GM21528 (cell line): ENCODE data around the gene TXNRD1.

Experiments used
- ATAC-seq: cut with Tn5 transposase; IDR thresholded peaks from one replicate; pipeline ENCODE4 v1.9.1; 2021; ENCODE audit warnings: mild to moderate bottlenecking, moderate library complexity; ENCODE audit not compliant: unreplicated experiment, low FRiP score

Gene TXNRD1

DNA sequence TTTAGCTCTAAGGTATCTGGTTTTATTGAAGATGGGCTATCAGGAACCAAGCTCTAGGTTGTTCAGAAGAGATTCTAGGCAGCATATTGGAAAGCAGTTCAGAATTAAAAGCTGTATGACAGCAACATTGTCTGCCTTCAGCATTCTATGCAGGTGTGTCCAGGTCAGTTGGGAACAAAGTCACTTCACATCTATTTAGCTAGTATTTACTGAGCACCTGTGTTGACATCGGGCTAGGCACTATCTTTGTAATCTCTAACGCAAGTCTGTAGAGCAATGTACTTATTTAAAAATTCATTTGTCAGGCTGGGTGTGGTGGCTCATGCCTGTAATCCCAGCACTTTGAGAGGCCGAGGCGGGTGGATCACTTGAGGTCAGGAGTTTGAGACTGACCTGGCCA is 81.1 kb downstream of the TXNRD1 start:
- ATAC-seq, result no peak

DNA sequence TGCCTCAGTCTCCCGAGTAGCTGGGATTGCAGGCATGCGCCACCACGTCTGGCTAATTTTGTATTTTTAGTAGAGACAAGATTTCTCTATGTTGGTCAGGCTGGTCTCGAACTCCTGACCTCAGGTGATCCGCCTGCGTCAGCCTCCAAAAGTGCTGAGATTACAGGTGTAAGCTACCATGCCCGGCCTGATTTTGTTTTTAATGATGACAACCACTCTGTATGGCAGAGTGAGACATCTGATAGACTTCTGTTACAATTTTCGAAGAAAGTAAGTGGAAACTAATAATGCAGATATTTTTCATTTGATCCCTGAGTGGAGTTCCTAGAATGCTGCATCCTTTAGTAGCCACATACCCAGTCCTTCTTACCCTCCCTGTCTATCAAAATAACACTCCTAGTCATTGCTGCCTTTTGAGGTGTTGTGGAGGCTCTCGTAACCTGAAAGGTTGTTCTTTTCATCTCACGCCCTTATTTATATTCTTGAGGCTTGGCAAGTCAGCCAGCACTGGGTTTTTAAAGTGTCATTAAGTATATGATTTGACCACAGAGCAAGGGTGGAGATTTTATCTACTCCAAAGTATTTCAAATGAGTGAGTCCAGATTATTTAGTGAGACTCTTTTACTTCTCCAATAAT is 82.0 kb downstream of the TXNRD1 start:
- no peak for ATAC-seq

DNA sequence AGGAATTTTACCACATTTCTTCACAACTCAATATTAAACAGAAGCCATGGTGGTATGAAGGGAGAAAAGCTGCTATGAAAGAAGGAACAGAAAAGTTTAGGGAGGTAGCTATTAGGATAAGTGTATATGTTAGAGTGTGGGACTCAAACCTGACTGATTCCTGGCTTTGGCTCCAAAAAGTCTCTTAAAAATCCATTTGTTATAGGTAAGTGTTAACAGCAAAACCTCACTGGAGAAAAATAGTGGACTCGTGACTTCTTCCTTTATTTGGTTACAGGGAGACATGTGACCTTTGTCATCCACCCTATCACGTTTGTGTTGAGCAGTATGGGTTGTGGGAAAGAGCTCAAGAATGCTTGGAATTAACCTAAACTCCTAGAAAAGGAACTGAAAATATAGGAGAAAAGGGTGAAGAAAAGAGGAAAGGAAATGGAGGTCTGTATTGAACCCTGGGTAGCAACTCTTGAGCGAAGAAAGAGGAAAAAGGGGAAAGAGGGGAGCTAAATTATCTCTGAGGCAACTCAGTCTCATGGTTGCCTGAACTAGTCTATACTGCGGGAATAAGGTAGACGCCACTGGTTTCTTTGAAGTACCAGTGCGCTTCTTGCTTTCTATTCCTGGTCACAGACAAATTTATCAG is 84.4 kb downstream of the TXNRD1 start:
- no peak for ATAC-seq

DNA sequence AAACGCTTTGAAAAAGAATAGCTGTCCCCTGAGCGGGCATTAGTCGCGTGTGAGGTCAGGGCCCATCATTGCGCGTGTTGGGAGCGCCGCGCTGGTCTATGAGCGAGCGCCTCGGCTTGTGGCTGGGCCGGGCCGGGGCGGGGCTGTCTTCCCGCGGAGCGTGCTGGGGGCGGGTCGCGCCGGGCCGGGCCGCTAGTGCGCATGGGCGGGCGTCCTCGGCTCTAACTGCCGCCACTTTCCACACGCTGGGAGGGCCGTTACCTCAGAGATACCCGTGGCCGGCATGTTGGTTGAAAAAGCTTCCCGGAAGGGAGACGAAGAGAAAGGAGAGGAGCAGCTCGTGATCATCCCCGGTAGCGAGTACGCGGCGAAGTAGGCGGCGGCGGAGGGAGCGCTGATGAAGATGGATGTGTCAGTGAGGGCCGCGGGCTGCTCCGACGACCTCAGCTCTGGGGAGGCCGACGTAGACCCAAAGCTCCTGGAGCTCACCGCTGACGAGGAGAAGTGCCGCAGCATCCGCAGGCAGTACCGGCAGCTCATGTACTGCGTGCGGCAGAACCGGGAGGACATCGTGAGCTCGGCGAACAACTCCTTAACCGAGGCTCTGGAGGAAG is 88.1 kb downstream of the TXNRD1 start, which contains the start of gene EID3:
EID3 (plus strand) TSS at position 202 of the 614 bp plus-strand sequence; CDS start at position 398, 196 bp downstream.
- ATAC-seq, result peak; percentile 74

DNA sequence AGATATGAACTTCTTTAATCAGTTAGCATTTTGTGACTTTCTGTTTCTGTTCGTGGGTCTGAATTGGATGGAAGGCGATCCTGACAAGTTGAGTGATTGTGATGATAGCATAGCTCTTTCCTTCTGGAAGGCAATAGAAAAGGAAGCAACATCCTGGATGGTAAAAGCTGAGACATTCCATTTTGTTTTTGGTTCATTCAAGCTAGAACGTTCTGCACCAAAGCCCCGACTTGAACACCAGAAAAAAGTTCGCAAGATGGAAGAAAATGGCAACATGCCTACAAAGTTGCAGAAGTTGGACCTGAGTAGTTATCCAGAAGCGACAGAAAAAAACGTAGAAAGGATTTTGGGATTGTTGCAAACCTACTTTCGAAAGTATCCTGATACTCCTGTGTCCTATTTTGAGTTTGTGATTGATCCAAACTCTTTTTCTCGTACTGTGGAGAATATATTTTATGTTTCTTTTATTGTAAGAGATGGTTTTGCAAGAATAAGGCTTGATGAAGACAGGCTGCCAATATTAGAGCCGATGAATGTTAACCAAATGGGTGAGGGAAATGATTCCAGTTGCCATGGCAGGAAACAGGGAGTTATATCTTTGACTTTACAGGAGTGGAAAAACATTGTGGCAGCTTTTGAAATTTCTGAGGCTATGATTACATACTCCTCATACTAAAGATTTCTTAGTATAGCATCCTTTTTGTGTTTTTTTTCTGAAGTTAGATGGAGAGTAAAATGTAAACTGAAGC is 88.9 kb downstream of the TXNRD1 start:
- ATAC-seq, result no peak

DNA sequence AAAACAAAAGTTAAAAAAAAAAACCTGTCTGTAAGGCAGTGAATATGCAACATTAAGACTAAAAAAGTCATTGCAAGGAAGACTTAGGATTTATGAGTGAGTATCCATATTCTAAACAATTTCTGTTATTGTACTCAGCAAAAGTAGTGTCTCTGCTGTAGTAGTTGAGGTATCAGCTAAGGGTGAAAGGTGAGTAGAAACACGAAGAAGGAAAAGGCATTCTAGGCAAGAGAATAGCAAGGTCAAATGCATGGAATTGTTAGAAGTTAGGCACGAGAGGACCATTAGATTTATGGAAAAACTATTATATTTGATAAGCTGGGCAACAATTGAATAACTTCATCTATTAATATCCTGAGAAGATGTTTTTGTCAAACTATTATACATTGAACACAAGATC is 89.8 kb downstream of the TXNRD1 start:
- no peak for ATAC-seq

DNA sequence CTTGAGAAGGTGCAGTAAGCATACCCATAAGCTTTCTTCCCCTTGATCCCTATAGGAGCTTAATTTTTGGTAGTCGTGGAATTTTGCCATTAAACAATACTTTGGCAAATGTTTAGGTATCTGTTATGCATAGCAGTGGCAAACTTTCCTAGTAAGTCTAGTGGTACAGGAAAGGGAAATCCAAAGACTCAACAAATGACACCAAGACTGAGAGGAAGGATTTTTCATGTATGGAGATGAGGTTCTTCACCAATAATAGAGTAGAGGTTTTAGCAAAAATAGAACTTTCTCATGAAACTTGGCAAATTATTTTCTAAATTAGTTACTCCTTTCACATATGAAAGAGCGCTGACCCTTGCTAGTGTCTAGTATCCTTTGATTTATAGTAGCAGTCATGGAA is 90.8 kb downstream of the TXNRD1 start:
- ATAC-seq, result no peak

DNA sequence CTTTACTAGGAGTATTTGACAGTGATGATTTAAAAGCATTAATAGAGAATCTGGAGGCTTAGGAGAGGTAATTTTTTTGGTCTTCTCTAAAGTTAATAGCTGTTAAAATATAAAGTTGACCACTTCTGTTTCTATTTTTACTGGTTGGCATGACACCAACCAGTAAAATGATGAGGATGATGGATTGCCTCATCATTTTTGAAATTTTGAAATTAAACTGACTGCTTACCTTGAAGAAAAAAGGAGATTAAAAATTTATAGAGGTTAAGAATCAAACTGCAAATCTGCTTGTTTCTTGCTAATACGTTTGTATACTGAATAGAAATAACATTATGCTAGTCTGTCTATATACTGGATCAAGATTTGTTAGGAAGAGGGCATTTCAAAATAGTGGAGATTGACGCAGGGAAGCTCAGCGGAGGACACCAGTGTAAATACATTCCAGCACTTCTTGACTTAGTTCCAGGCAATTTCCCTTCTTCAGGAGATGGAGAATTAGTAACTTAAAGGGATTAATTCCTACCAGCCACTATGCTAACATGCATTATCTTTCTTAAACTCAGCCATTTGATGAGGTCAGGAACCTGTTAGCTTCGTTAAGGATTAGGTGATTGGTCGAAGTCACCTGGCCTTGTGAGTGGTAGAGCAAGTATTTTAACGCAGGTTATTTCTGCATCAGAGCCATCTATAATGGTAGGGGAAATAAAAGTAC is 91.5 kb downstream of the TXNRD1 start:
- ATAC-seq, result no peak

DNA sequence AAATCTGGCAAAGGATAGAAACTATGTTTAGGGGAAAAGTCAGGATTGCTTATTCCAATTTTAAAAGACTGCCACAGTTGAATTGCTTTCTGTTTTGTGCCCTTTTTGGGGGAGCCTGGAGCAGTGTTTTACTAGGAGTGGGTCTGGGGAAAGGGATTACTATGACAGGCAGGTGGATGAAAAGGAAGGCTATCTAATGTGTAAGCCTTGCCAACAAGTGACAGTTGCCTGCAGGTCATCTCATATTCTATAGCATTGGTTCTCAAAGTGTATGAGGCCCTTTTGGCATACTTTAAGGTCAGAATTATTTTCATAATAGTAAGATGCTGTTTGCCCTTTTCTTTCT is 92.0 kb downstream of the TXNRD1 start:
- ATAC-seq, result no peak

DNA sequence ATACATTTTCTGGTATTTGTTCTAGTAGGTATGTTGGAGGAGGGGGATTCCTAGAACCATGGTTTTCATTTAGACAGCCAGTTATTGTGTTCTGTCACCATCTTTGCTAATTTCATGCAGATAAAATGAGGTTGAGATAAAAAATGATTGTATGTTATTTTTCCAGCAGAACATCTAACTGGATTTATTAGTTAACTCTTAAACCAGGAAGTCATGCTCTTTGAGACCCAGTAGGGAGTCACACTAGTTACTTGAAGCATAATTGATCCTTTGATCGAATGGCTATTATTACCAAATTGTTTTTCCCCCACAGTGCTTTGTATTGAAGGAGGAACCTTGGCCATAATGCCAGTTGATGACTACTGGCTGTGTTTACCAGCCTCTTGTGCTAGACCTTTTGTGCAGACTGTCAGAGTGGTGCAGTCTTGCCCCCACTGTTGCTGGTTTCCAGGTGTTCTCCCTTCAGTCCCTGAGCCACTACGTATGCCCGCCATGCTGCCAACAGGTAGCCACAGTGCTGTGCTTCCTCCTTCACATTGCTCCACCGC is 93.9 kb downstream of the TXNRD1 start:
- no peak for ATAC-seq

DNA sequence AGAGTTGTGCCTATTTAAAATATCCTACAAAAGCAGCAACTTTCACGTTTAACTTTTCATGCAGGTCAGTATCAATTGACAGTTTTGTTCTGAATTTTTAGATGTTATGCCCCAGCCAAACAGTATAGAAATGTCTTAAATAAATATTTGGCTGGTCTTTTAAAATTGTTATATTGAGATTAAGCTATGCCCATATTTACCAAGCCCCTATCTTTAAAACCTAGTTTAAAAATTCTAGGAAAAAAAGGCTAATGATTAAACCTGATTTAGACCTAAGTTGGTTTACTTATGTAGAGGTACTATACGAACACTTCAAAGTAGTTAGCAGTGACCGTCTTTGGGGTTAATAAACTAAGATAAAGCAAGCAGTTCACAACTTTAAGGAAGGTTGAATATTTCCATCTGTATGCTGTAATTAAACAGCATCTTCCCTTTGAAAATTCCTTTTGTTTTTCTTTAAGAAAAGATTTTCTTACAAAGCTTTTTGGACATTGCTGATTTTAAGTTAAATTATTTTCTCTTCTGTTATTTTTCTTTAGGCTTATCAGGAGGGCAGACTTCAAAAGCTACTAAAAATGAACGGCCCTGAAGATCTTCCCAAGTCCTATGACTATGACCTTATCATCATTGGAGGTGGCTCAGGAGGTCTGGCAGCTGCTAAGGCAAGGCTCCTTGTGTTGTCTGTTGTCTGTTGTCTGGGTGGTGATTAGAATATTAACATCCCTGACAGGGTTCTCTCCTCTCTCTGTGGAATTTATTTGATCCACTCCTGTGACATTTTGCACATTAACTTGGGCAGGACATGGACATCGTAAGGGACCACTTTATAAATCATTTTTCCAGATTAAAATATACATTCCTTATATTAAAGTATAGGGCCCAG is 95.4 kb downstream of the TXNRD1 start:
- no peak for ATAC-seq

DNA sequence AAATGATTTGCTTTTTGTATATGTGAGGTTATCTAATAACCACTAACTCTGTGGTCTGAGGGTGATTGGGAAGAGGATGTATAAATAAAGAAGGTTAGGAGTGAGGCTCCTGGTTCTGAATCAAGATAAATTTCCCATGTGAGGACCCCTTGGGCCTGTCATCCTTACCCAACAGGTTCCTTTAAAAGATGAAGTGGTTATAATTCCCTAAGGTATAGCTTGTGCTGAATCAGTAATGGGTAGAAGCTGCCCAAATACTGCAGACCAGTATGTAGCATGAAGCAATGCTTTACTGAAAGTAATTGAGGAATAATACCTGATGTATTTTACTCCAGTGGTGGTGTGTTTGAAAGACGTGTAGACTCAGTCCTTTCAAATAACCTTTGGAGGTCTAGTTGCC is 96.6 kb downstream of the TXNRD1 start:
- ATAC-seq, result no peak

DNA sequence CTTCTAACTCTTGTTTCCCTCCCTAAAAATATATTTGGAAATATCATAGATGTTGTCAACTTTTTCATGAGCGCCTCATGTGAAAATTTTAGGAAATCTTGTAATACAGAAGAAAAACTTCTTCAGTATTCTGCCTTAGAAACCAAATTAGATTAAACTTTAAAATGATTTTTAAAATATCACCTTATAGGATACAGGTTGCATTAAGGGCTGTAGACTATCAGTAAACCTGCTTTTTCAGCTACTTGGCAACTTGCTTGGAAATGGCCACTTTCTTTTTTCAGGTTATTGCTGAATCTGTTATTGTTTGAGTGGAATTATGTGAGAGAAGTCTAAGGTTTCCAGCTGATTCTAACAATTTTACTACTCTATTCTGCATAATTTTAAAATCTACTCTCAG is 97.1 kb downstream of the TXNRD1 start:
- ATAC-seq, result no peak

DNA sequence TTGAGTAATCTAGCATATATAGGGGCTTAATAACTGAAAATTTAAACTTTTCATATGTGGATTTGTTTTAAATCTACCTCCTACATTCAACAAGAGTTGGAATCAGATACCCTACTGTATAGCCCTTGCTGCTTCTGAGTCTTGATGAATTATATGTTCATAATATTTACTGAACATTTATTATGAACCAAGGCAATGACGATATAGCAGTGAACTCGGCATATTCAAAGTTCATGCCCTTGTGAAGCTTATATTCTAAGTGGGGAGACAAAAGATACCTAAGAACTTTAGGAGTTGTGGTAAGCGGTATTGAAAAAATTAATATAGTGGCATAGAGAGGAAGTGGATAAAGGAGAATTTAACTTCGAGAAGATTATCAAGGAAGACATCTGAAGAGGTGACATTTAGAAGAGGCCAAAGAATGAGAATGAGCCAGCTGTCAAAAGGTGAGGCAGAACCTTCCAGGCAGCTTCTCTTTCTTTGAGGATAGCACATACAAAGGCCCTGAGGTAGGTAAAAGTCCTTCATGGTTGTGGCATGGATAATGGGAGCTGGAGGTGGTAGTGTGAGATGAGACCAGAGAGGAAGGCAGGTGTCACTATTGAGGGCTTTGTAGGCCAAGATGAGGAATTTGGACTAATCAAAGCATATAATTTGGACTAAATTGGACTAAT is 98.1 kb downstream of the TXNRD1 start:
- ATAC-seq, result no peak

DNA sequence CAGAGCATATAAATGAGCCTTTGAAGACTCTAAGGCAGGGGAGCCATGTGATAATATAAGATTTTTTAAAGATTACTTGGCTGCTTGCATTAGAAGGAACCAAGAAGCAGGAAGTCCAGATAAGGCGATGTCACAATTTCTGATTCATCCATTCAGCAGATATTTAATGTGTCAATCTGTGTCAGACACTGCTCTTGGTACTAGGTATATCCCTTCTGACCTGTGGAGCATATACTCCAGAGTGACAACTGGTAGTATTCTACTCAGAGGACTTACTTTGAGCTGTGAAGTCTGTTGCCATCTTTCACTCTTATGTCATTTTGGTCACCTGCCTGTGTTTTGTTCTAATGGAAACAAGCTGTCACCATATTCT is 98.6 kb downstream of the TXNRD1 start:
- no peak for ATAC-seq

DNA sequence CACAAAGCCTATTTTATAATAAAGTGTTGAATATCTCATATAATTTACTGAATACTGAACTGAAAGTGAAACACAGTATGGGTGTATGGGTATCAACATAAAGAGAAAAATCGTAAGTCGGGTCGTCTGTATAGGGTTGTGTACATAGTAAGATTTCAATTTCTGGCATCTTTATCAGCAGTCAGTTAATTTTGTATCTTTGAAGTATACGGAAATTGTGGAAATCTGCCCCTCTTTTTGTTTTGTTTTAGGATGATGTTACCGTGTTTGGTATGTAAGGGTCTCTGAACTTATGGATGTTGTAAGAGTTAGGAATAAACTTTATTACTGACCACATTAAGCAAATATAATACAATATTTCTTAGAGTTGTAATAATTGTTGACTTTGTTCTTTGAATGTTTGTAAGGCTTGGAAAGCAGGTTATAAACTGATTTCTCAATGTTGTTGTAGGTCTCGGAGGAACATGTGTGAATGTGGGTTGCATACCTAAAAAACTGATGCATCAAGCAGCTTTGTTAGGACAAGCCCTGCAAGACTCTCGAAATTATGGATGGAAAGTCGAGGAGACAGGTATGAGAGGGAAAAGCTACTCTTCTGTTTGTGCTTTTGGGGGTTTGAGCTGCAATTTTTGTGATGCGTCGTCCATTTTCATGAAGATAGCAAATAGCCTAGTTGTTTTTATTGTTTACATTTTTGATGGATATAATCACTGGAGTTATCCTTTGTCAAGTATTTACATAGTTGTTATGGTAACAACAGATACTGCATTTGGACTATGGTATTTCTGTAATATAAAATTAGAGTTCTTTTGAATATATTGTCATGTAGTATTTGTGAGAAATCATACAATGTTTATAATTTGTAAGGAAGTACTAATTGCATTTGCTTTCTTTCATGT is 100.0 kb downstream of the TXNRD1 start:
- ATAC-seq, result no peak

DNA sequence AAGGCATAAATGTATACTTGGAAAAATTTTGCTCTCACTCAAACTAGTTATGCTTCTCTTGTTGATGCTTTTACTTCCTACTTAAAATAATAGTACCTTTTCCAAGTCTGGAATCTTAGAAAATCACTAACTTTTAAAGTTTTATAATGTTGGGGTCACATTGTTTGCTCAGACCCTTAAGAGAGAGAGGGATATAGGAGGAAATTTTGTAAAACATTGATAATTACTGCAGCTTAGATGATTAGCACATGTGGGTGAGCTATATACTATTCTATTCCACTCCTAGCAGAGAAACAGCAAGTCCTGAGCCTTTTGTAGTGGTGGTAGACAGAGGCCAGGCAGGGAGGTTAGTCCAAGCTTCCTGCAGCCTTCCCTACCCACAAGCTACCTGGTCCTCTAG is 101.4 kb downstream of the TXNRD1 start:
- no peak for ATAC-seq
